ENCODE data around the gene MOB2.

Gene MOB2

GRCh38 chr11:1502954-1503707 is 16.6 kb upstream of the MOB2 start:
- DNase-seq, result no peak

GRCh38 chr11:1502168-1502953 is 15.8 kb upstream of the MOB2 start:
- DNase-seq, result no peak

GRCh38 chr11:1501421-1502167 is 15.0 kb upstream of the MOB2 start:
- no peak for DNase-seq

- no peak for DNase-seq
Observed at GRCh38 chr11:1500466-1501420, 14.2 kb upstream of the MOB2 start.

GRCh38 chr11:1499899-1500298 is 13.3 kb upstream of the MOB2 start:
- DNase-seq, result no peak

GRCh38 chr11:1499261-1499890 is 12.8 kb upstream of the MOB2 start:
- no peak for DNase-seq

GRCh38 chr11:1498262-1498661 is 11.7 kb upstream of the MOB2 start:
- DNase-seq, result no peak

- DNase-seq, result no peak
Observed at GRCh38 chr11:1497600-1497999, 11.0 kb upstream of the MOB2 start.

- no peak for DNase-seq
Observed at GRCh38 chr11:1496761-1497095, 10.1 kb upstream of the MOB2 start.

GRCh38 chr11:1496091-1496760 is 9.6 kb upstream of the MOB2 start:
- DNase-seq, result no peak

- no peak for DNase-seq
Observed at GRCh38 chr11:1494650-1495049, 8.1 kb upstream of the MOB2 start.

GRCh38 chr11:1493650-1494244 is 7.2 kb upstream of the MOB2 start:
- DNase-seq, result no peak

- DNase-seq, result no peak
Observed at GRCh38 chr11:1491379-1491778, 4.8 kb upstream of the MOB2 start.

- no peak for DNase-seq
Observed at GRCh38 chr11:1490651-1491050, 4.1 kb upstream of the MOB2 start.

GRCh38 chr11:1488575-1489180 is 2.1 kb upstream of the MOB2 start:
- no peak for DNase-seq

GRCh38 chr11:1487851-1488574 is 1.4 kb upstream of the MOB2 start:
- no peak for DNase-seq

GRCh38 chr11:1487091-1487850 is 692 bp upstream of the MOB2 start:
- DNase-seq, result no peak

- DNase-seq, result no peak
Observed at GRCh38 chr11:1485504-1485885, 1.1 kb downstream of the MOB2 start.
